Measurements from ENCODE around the gene CYTH2.
A peak's percentile ranks its signal among the peaks of the same experiment; 100 is the strongest.
"Not testable (repeated sequence)": the region's sequence is repeated elsewhere in the genome, so short reads cannot be mapped to it uniquely, and the experiment has no call there.

The CYTH2 gene

DNA sequence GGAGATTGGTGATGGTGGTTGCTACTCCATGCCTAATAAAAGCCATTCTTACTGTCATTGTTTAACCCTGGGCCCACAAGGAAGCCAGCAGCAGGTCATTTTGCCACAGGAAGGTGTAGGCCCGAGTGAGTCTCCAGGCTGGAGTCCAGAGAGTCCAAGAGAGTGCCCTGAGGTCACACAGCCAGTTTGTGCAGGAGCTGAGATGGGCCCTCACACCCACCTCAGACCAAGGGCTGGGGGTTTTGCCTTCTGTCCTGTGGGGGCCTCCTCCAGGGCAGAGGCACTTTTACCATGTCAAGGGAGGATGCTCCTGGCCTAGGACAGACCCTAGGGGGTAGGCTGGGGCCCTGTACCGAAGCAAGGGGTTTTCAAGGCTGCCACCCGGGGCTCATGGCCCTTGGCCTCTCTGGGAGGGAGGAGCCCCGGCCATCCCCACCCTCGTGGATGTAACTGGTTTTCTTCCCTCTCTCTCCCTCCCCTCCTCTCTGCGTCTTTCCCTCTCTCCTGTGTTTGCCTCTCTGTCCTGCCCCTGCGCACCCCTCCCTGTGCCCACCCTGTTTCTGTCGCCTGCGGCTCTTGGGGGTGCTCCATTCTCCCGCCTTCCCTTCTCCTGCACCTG is 8.0 kb downstream of the CYTH2 start:
- no peak for DNase-seq

DNA sequence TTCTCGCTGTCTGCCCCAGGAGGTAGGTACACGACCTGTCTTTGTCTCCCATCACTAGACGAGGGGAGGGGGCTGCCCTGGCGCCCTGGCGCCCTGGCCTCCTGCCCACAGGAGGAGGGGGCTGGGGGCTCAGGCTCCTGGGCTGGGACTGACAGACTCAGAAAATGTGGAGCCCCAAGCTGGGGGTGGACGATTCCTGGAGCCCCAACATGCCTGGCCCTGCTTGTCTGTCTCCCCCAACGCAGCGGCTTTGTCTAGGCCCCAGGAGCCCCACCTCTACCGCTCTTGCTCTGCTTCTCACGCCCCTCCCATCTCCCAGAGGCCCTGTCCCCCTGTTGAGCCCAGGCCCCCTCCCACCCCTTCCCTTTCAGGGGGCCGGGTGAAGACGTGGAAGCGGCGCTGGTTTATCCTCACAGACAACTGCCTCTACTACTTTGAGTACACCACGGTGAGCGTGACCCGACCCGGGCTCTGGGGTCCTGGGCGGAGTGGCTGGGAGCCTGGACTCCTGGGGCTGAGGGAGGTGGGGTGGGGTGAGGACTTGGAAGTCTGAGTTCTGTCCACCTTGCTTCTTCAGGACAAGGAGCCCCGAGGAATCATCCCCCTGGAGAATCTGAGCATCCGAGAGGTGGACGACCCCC is 8.6 kb downstream of the CYTH2 start:
- DNase-seq, result no peak

DNA sequence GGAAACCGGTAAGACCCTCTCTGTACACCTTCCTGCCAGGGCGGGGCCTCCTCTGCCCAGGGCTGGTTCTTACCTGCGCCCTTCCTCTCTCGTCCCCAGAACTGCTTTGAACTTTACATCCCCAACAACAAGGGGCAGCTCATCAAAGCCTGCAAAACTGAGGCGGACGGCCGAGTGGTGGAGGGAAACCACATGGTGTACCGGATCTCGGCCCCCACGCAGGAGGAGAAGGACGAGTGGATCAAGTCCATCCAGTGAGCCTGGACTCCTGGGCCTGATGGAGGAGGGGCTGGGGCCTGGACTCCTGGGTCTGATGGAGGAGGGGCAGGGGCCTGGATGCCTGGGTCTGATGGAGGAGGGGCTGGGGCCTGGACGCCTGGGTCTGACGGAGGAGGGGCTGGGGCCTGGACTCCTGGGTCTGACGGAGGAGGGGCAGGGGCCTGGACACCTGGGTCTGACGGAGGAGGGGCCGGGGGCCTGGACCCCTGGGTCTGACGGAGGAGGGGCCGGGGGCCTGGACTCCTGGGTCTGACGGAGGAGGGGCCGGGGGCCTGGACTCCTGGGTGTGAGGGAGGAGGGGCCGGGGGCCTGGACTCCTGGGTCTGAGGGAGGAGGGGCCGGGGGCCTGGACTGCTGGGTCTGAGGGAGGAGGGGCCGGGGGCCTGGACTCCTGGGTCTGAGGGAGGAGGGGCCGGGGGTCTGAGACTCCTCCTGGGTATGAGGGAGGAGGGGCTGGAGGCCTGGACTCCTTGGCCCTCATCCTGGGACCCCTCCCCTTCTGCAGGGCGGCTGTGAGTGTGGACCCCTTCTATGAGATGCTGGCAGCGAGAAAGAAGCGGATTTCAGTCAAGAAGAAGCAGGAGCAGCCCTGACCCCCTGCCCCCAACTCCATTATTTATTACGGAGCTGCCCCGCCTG is 9.4 kb downstream of the CYTH2 start:
- no peak for DNase-seq

- DNase-seq, result no peak
Measured at GRCh38 chr19:48479686-48480085, 10.5 kb downstream of the CYTH2 start.

GRCh38 chr19:48480183-48480557 is 11.0 kb downstream of the CYTH2 start:
- DNase-seq, result peak in 51 of 58 donors; percentile 10 to 78 (median 62)

- peak in 52 of 58 donors; percentile 15 to 78 (median 60) for DNase-seq
Measured at GRCh38 chr19:48480558-48481500, 11.7 kb downstream of the CYTH2 start.

- DNase-seq, result no peak
Measured at GRCh38 chr19:48481846-48482639, 12.9 kb downstream of the CYTH2 start.

DNA sequence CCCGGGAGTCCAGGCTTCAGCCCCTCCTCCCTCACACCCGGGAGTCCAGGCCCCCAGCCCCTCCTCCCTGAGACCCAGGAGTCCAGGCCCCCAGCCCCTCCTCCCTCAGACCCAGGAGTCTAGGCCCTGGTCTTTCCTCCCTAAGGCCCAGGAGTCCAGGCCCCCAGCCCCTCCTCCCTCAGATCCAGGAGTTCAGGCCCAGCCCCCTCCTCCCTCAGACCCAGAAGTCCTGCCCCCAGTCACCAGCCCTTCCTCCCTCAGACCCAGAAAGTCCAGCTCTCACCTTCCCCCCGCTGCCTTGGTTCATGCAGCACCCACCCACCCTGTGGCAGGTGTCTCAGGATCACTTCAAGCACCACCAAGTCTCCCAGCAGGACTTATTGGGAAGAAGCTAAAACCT is 14.1 kb downstream of the CYTH2 start:
- DNase-seq, result no peak

DNA sequence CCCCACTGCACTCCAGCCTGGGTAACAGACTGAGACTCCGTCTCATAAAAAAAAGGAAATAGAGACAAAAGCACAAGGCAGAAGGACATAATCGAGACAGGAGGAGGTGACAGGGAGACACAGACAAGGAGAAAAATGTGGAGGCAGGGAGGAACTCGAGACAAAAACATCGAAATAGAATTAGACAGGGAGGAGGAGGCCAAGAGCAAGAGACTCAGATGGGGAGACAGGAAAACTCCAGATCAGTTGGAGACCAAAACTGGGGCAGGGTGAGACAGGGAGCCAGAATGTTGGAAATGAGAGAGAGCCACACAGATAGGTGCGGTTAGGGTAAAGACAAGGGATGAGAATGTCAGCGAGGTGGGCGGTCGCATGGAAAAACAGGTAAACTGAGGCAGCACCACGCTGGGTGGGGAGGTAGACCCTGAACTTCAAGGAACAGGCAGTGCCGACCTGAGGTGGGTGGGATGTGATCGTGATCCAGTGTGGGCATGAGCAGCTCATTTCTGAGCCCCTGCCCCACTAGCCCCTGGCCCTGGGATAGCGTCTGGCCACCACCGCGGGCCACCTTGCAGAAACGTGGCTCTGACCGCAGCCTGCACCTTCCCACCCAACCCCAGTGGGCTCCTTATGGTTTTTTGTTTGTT is 15.2 kb downstream of the CYTH2 start:
- no peak for DNase-seq

GRCh38 chr19:48484931-48485612 is 15.9 kb downstream of the CYTH2 start:
- no peak for DNase-seq

- DNase-seq, result not testable (repeated sequence)
Measured at GRCh38 chr19:48486706-48487105, 17.5 kb downstream of the CYTH2 start.

GRCh38 chr19:48487544-48487943 is 18.4 kb downstream of the CYTH2 start:
- DNase-seq, result no peak

- DNase-seq, result peak in 15 of 58 donors; percentile 4 to 55 (median 28)
Measured at GRCh38 chr19:48487948-48488347, 18.8 kb downstream of the CYTH2 start.

DNA sequence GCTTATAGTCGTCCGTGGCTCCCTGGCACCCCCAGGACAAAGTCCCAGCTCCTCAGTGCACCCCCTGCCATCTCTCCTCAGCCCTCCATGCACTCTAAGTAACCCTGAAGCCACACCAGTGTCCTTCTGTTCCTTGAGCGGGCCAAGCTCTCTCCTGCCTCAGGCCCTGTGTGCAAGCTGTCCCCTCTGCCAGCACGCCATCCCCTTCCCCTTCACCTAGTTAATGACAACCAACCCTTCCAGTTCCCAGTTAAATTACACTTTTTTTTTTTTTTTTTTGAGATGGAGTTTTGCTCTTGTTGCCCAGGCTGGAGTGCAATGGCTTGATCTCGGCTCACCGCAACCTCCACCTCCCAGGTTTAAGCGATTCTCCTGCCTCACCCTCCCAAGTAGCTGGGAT is 19.3 kb downstream of the CYTH2 start:
- DNase-seq, result not testable (repeated sequence)

- DNase-seq, result peak in 42 of 58 donors; percentile 2 to 63 (median 22)
Measured at GRCh38 chr19:48489608-48490216, 20.5 kb downstream of the CYTH2 start.

- peak in 2 of 58 donors; percentile 8 to 23 for DNase-seq
Measured at GRCh38 chr19:48490981-48491792, 22.0 kb downstream of the CYTH2 start.

DNA sequence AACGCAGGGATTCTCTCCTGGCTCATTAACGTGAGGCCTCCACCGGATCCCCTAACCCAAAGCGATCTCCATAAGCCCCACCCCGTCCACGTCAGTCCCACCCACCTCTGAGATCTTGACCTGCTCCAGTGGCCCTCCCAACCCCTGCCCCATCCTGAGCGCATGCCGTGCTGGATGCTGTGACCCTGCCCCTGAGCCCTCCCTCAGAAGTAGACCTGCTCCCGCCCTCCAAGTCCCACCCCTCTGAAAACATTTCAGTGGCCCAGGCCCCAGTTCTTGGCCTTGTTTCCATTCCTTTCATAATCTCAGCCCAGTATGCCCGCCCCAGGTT is 22.6 kb downstream of the CYTH2 start:
- DNase-seq, result no peak

Data from anterior cingulate cortex (tissue), 58 donors.